Cardiac septum (tissue), 1 donor: ENCODE data around the gene TVP23C. TPM values are rescaled to one million over a fixed set of nuclear protein-coding genes. Genes with fewer than 3 reads are reported as not detected.
A peak's percentile ranks its signal among the peaks of the same experiment; 100 is the strongest.

Source experiments
- DNase-seq: peaks from one replicate; pipeline ENCODE4 v3.0.0-alpha.2; 2020; ENCODE audit warnings: low spot score
- intact Hi-C: fragments of 100-400 bp; cut with DNase I; formaldehyde crosslinking; loops from one replicate; pipeline ENCODE4 v1.14.0; 2022
- total RNA-seq: library from RNA; stranded (reverse); fragmentation: NEBNext Ultra II Directional; extraction: Animal tissue kit (Norgen Biotek cat#: 25700); gene quantifications from one replicate; pipeline ENCODE4 v1.2.1, GENCODE V29; 2021
- donor health status: DM: no; HTN: no; CAD: no.

TVP23C gene
- total RNA-seq, 1 donor from 2014 or later: 6.9 TPM

- DNase-seq: peak; percentile 96
- intact Hi-C loops: loop anchor here (1.0 kb wide), 1 partner anchor 241 kb away; no protein-coding TSS in a partner anchor
Observed at GRCh38 chr17:15502369-15503112, 60.7 kb downstream of the TVP23C start.

- DNase-seq: no peak
- intact Hi-C loops: loop anchor here (1.0 kb wide), 1 partner anchor 240 kb away; no protein-coding TSS in a partner anchor
Observed at GRCh38 chr17:15501793-15502192, 61.5 kb downstream of the TVP23C start.

- intact Hi-C loops: no loop called here
- DNase-seq: no peak
Observed at GRCh38 chr17:15501282-15501681, 62.0 kb downstream of the TVP23C start.

GRCh38 chr17:15498107-15498506 is 65.2 kb downstream of the TVP23C start:
- DNase-seq: no peak
- intact Hi-C loops: no loop called here

GRCh38 chr17:15496735-15497670 is 66.3 kb downstream of the TVP23C start:
- intact Hi-C loops: no loop called here
- no peak for DNase-seq

GRCh38 chr17:15494821-15495220 is 68.5 kb downstream of the TVP23C start:
- intact Hi-C loops: no loop called here

GRCh38 chr17:15493693-15494035 is 69.6 kb downstream of the TVP23C start:
- intact Hi-C loops: no loop called here

More at GRCh38 chr17:15494821-15495220, 68.5 kb downstream of the TVP23C start:
- DNase-seq: no peak

GRCh38 chr17:15492791-15493692 is 70.2 kb downstream of the TVP23C start:
- intact Hi-C loops: no loop called here
- DNase-seq: no peak

More at GRCh38 chr17:15493693-15494035, 69.6 kb downstream of the TVP23C start:
- DNase-seq: no peak

GRCh38 chr17:15492186-15492585 is 71.1 kb downstream of the TVP23C start:
- DNase-seq: no peak
- intact Hi-C loops: no loop called here

GRCh38 chr17:15490634-15491261 is 72.5 kb downstream of the TVP23C start:
- intact Hi-C loops: no loop called here
- peak; percentile 87 for DNase-seq

- intact Hi-C loops: no loop called here
- DNase-seq: no peak
Observed at GRCh38 chr17:15488557-15488956, 74.7 kb downstream of the TVP23C start.

- DNase-seq: no peak
- intact Hi-C loops: no loop called here
Observed at GRCh38 chr17:15485045-15485444, 78.2 kb downstream of the TVP23C start.

GRCh38 chr17:15483431-15483830 is 79.9 kb downstream of the TVP23C start:
- intact Hi-C loops: no loop called here
- no peak for DNase-seq

GRCh38 chr17:15482476-15482875 is 80.8 kb downstream of the TVP23C start:
- no peak for DNase-seq
- intact Hi-C loops: no loop called here

- DNase-seq: no peak
- intact Hi-C loops: no loop called here
Observed at GRCh38 chr17:15481481-15481880, 81.8 kb downstream of the TVP23C start.

GRCh38 chr17:15480204-15480603 is 83.1 kb downstream of the TVP23C start:
- intact Hi-C loops: no loop called here
- no peak for DNase-seq

GRCh38 chr17:15479703-15480102 is 83.6 kb downstream of the TVP23C start:
- intact Hi-C loops: no loop called here
- DNase-seq: no peak

- intact Hi-C loops: no loop called here
- no peak for DNase-seq
Observed at GRCh38 chr17:15478845-15479244, 84.4 kb downstream of the TVP23C start.
